Right ventricle myocardium inferior (tissue), 1 donor: ENCODE measurements around the gene NOP10. TPM values are rescaled to one million over a fixed set of nuclear protein-coding genes. Genes with fewer than 3 reads are reported as not detected.

Experiments used
- ATAC-seq: fragments of 200-7000 bp; cut with Tn5 transposase; one replicate; pipeline ENCODE4 v1.9.1; 2020; ENCODE audit warnings: mild to moderate bottlenecking, moderate library complexity
- DNase-seq: peaks from one replicate; pipeline ENCODE4 v3.0.0; 2021; ENCODE audit errors: missing footprints
- intact Hi-C: fragments of 100-400 bp; cut with DNase I; formaldehyde crosslinking; loops from one replicate; pipeline ENCODE4 v1.11.0; 2022
- total RNA-seq: library from RNA; stranded (reverse); fragmentation: NEBNext Ultra II Directional; extraction: Animal tissue kit (Norgen Biotek cat#: 25700); gene quantifications from one replicate; pipeline ENCODE4 v1.2.1, GENCODE V29; 2021
- donor health status: DM: no; HTN: yes; CAD: no; lungs with severe emphysema.

The NOP10 gene
- total RNA-seq, 1 donor from 2014 or later: 157 TPM

- DNase-seq (peak; percentile 73), ATAC-seq (peak; percentile 12)
- intact Hi-C loops: loop anchor here (5.0 to 10.0 kb wide), 2 partner anchors 80 to 112 kb away; partner anchors contain the start of gene EMC4
Observed at GRCh38 chr15:34336991-34337556, 5.9 kb downstream of the NOP10 start.

- no peak for ATAC-seq
- intact Hi-C loops: loop anchor here (5.0 to 10.0 kb wide), 2 partner anchors 79 to 112 kb away; partner anchors contain the start of gene EMC4
- DNase-seq: no peak
Observed at GRCh38 chr15:34336231-34336990, 6.5 kb downstream of the NOP10 start.

DNA sequence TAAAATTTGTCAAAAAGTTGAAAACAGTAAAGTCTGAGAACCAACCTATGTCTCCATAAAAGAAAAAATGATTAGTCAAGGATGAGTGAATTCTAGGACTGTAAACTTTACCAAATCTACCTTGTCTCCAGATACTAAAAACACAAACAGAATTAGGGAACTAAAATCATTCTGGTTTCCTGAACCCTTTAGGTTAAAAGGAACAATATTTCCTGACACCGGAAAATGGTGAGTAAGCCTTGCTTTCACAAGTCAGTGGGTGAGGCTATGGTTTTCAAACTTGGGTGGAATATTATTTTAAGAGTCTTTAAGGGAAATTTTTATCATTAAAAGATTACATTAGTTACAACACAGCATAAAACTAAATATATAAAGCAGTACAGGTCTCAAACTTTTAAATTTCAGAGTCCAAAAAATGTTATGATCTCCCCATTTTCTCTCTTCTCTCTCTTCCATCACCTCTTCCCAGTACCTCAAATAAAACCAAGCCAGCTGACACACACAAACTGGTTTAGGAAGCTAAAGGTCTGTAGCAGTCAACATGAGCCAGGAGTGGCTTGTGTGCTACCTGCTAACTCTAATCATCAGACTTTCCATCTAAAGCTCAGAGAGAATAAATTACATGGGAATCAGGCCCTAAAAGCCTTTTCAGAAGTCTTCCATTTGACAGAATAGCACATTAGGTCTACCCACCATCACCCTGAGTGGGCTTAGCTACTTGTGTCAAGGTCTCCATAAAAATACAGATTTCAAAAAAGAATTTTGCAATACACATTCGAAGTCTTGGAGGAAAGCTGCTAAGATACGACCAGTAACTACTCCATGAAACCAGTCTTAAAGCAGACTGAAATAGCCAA lies 7.5 kb downstream of the NOP10 start:
- DNase-seq (no peak), ATAC-seq (no peak)
- intact Hi-C loops: loop anchor here (5.0 to 10.0 kb wide), 2 partner anchors 78 to 111 kb away; partner anchors contain the start of gene EMC4

GRCh38 chr15:34334672-34335071 lies 8.3 kb downstream of the NOP10 start:
- intact Hi-C loops: loop anchor here (5.0 to 10.0 kb wide), 2 partner anchors 77 to 110 kb away; partner anchors contain the start of gene EMC4
- DNase-seq: no peak
- no peak for ATAC-seq

- intact Hi-C loops: loop anchor here (10.0 kb wide), 1 partner anchor 108 kb away; the partner anchor contains the start of gene EMC4
- ATAC-seq (no peak), DNase-seq (no peak)
Observed at GRCh38 chr15:34332553-34333120, 10.3 kb downstream of the NOP10 start.

DNA sequence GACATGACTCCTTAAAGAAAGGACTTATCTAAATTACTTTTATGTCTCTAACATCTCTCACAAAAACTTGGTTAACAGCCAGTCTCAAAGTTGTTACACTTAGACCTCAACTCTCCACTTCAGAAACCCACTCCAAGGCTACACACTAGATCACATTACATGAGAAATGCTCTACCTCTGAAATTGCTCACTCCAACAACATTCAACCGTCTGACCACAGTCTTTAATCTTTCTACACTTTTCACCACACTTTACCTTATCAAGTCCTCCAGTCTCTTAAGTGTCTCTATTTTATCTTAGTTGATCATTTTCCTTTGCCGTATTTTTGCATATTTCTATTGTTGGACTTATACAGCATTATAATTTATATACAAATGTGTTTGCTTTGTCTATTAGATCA lies 11.1 kb downstream of the NOP10 start:
- intact Hi-C loops: loop anchor here (10.0 kb wide), 1 partner anchor 107 kb away; the partner anchor contains the start of gene EMC4
- DNase-seq (no peak), ATAC-seq (no peak)

- no peak for DNase-seq
- intact Hi-C loops: loop anchor here (10.0 kb wide), 1 partner anchor 105 kb away; the partner anchor contains the start of gene EMC4
- no peak for ATAC-seq
Observed at GRCh38 chr15:34330279-34330678, 12.7 kb downstream of the NOP10 start.

- intact Hi-C loops: no loop called here
- DNase-seq (no peak), ATAC-seq (no peak)
Observed at GRCh38 chr15:34329006-34329405, 13.9 kb downstream of the NOP10 start.

GRCh38 chr15:34327906-34328305 lies 15.0 kb downstream of the NOP10 start:
- ATAC-seq: no peak
- DNase-seq: no peak
- intact Hi-C loops: no loop called here

DNA sequence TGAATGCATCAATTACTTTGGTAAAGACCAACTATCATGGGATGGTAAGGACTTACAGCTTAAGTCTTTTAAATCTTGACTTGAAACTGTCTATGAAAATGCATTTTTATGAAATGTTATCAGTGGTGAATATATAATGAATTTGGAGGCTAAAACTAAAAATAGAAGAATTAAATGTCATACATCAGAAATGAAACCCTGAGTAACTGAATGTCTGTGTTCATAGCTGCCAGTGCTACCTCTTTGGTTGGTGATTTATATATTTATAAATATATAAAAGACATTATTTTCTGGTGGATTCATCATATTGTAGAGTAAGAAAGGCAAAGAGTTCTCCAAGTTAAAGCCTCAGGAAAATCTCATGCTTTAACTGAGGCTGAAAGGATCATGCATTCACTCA lies 17.6 kb downstream of the NOP10 start:
- no peak for DNase-seq
- ATAC-seq: no peak
- intact Hi-C loops: no loop called here

DNA sequence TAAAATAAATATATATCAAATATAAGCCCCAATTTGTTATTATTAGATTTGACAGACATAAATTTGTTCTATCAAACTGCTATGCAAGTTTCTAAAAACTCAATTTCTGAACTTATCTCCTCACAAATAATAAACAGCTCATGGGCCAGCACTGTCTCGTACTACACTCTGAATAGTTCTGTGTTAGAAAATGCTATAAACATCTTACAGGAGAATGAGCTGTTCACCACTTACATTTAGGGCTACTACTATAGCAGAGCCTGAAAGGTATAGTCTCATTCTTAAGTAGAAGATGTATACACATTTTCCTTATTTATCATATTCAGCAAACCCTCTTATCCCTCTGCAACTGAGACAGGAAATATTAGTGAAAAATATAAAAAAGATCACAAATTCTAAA lies 18.0 kb downstream of the NOP10 start:
- intact Hi-C loops: no loop called here

DNA sequence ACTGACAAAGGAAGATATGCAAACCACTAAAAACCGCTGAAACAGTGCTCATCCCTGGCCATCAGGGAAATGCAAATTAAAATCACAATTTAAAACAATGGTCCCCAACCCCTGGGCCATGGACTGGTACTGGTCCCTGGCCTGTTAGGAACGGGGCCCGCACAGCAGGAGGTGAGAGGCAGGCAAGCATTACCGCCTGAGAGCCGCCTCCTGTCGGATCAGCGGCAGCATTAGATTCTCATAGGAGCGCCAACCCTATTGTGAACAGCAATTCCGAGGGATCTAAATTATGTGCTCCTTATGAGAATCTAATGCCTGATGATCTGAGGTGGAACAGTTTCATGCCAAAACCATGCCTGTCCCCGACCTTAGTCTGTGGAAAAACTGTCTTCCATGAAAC lies 19.7 kb downstream of the NOP10 start:
- no peak for DNase-seq
- ATAC-seq: no peak
- intact Hi-C loops: no loop called here

More for the DNA sequence above, 18.0 kb downstream of the NOP10 start:
- ATAC-seq (no peak), DNase-seq (no peak)

- intact Hi-C loops: loop anchor here (5.0 kb wide), 1 partner anchor 56 kb away; no protein-coding TSS in a partner anchor
- DNase-seq: no peak
- ATAC-seq: peak; percentile 97
Observed at GRCh38 chr15:34318277-34319079, 24.5 kb downstream of the NOP10 start.

DNA sequence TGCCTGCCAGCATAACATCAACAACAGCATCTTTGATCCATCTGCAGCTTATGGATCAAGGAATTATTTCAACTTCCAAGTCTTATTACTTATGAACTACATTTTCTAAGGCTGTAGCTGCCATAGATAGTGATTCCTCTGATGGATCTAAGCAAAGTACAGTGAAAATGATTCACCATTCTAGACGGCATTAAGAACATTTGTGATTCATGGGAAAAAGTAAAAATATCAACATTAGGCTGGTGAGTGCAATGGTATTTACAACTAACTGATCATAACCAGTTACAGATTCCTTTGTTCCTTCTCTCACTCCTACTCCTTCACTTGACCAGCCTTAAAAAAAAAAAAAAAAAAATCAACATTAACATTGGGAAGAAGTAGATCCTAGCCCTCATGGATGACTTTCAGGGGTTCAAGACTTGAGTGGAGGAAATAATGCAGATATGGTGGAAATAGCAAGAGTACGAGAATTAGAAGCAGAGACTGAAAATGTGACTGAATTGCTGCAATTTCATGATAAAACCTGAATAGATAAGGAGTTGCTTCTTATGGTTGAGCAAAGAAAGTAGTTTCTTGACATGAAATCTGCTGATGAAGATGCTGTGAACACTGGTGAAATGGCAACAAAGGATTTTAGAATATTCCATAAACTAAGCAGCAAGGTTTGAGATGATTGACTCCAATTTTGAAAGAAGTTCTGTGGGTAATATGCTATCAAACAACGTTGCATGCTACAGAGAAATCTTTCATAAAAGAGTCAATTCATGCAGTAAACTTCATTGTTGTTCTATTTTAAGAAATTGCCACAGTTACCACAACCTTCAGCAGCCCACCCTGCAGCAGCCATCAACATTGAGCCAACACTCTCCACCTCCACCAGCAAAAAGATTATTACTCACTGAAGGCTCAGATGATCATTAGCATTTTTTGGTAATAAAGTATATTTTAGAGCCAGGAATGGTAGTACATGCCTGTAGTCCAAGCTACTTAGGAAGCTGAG lies 28.1 kb downstream of the NOP10 start:
- intact Hi-C loops: loop anchor here (5.0 kb wide), 1 partner anchor 52 kb away; no protein-coding TSS in a partner anchor
- DNase-seq (no peak), ATAC-seq (no peak)

DNA sequence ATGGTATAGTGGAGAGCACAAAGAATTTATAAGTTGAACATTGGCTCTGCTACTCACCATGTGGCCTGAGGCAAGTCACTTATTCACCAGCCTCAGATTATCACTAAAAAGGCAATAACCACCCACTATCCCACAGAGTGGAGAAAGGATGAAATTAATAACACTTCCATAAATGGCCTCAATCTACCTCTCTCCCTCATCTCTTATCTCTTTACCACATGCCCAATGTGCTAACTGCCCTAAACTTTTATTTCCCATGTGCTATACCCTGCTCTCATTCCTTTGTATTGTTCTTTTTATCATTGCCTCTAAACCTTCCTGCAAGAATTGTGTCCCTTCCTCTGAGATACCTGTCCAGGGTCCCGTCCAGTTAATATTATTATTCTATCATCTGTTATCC lies 31.4 kb downstream of the NOP10 start:
- intact Hi-C loops: no loop called here
- DNase-seq (no peak), ATAC-seq (no peak)

DNA sequence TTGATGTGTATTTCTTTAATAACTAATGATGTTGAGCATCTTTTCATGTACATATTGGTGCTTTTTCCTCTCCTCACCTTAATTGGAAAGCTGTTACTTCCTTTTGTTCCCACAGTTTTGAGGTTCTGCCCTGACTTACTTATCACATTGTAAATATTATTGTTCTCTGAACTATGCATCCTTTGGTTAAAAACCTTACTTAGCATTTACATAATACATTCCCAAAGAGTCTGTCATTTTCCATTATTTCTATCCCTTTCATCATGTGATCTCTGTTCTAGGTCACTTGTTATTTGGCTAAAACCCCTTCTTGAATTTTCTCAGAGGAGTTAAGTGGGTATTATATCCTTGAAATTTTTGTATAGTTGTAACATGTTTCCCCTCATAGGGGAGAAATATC lies 38.3 kb downstream of the NOP10 start:
- ATAC-seq (no peak), DNase-seq (no peak)
- intact Hi-C loops: no loop called here

GRCh38 chr15:34301058-34301457 lies 41.9 kb downstream of the NOP10 start:
- ATAC-seq: no peak
- intact Hi-C loops: no loop called here
- no peak for DNase-seq
